Endothelial cell of umbilical vein (primary cell): ENCODE data around the gene CYREN. TPM values are rescaled to one million over a fixed set of nuclear protein-coding genes. Genes with fewer than 3 reads are reported as not detected.

Source experiments
- BruUV-seq: library from RNA; stranded (reverse); fragments of 400-500 nt; replicated peaks from 2 replicates; lab custom pipeline; 2021; lab: Mats Ljungman, UMichigan
- CTCF ChIA-PET: fragments of 300-600, 350-600 bp; sonication (Branson Sonifier 250); formaldehyde crosslinking; loops from one replicate; lab custom pipeline; 2021; ENCODE audit warnings: antibody characterized with exemption, inconsistent platforms; lab: Charles Lee
- POLR2A ChIA-PET: fragments of 300-600, 350-600 bp; sonication (Branson Sonifier 250); formaldehyde crosslinking; loops from one replicate; lab custom pipeline; 2021; ENCODE audit warnings: antibody characterized with exemption, inconsistent platforms; lab: Charles Lee
- DNase-seq: peaks from one replicate; pipeline ENCODE4 v3.0.0-alpha.2; 2011; ENCODE audit warnings: low read depth, low spot score
- FAIRE-seq: peaks from 2 replicates; lab custom pipeline; 2011; peaks lifted over from hg19 to GRCh38; lab: Jason Lieb, UNC
- H2AFZ ChIP-seq: 2 replicates; pipeline ENCODE4 v1.6.0; 2012; ENCODE audit warnings: low read depth, low read length, control low read depth, inconsistent platforms
- H3K27ac ChIP-seq: 2 replicates; pipeline ENCODE4 v1.5.1; 2011; ENCODE audit warnings: low read depth, mild to moderate bottlenecking, control low read depth, low read length, moderate library complexity; ENCODE audit not compliant: insufficient read depth
- H3K27me3 ChIP-seq, 2 experiments: 2 replicates each; pipeline versions ENCODE4 v1.6.0 to v1.6.1; 2011; ENCODE audit warnings: low read length in 2 of 2, mixed read lengths in 1 of 2; ENCODE audit not compliant: control insufficient read depth in 2 of 2, insufficient read depth in 2 of 2
- H3K36me3 ChIP-seq, 2 experiments: 2 replicates in 1 of 2; 3 replicates in 1 of 2; pipeline ENCODE4 v1.5.1; 2011; ENCODE audit warnings: low read length in 2 of 2, mild to moderate bottlenecking in 1 of 2, moderate library complexity in 1 of 2; ENCODE audit not compliant: control insufficient read depth in 2 of 2, insufficient read depth in 2 of 2; ENCODE audit errors: extremely low read depth in 1 of 2
- H3K4me1 ChIP-seq: 3 replicates; pipeline ENCODE4 v1.5.1; 2011; ENCODE audit warnings: mild to moderate bottlenecking, low read length; ENCODE audit not compliant: control insufficient read depth, insufficient read depth; ENCODE audit errors: extremely low read depth
- H3K4me2 ChIP-seq: 2 replicates; pipeline ENCODE4 v1.6.1; 2011; ENCODE audit warnings: low read length, control low read depth, mixed read lengths; ENCODE audit not compliant: insufficient read depth
- H3K4me3 ChIP-seq, 3 experiments: fragments of 200-600 bp in 1 of 3; sonication (generic), shearing (Covaris generic) in 1 of 3; replicated peaks in 1 of 3; 2 replicates each; pipeline ENCODE4 v1.5.1; 2011 to 2016; ENCODE audit warnings: control low read depth in 3 of 3, low read length in 3 of 3, mild to moderate bottlenecking in 2 of 3, inconsistent platforms in 1 of 3, low read depth in 1 of 3, moderate library complexity in 1 of 3; ENCODE audit not compliant: insufficient read depth in 1 of 3
- H3K79me2 ChIP-seq: 2 replicates; pipeline ENCODE4 v1.6.0; 2012; ENCODE audit warnings: low read length, inconsistent platforms; ENCODE audit not compliant: control insufficient read depth, insufficient read depth
- H3K9ac ChIP-seq: replicated peaks from 2 replicates; pipeline ENCODE3; 2011; ENCODE audit warnings: low read length, control low read depth; ENCODE audit not compliant: insufficient read depth; ENCODE audit errors: extremely low read depth
- H3K9me1 ChIP-seq: replicated peaks from 3 replicates; pipeline ENCODE4 v1.6.0; 2011; ENCODE audit warnings: mild to moderate bottlenecking, low read length; ENCODE audit not compliant: control insufficient read depth, insufficient read depth; ENCODE audit errors: extremely low read depth
- H3K9me3 ChIP-seq: replicated peaks from 2 replicates; pipeline ENCODE4 v1.5.1; 2012; ENCODE audit warnings: low read length, inconsistent platforms; ENCODE audit not compliant: control insufficient read depth, insufficient read depth
- H4K20me1 ChIP-seq: replicated peaks from 2 replicates; pipeline ENCODE3; 2011; ENCODE audit warnings: mild to moderate bottlenecking, low read length; ENCODE audit not compliant: control insufficient read depth, insufficient read depth; ENCODE audit errors: extremely low read depth
- CTCF ChIP-seq, 2 donors: IDR thresholded peaks; 1 replicate in 1 of 2; 2 replicates in 1 of 2; pipeline ENCODE4 v1.5.1; 2011; ENCODE audit warnings: low read length in 2 of 2, mild to moderate bottlenecking in 2 of 2, moderate library complexity in 2 of 2, control low read depth in 1 of 2, inconsistent platforms in 1 of 2, low read depth in 1 of 2; ENCODE audit not compliant: insufficient read depth in 1 of 2; ENCODE audit errors: extremely low read depth in 1 of 2
- EZH2 ChIP-seq: IDR thresholded peaks from 2 replicates; pipeline ENCODE4 v1.6.1; 2012; ENCODE audit warnings: borderline replicate concordance, low read depth, mild to moderate bottlenecking, moderate library complexity, low read length, inconsistent platforms; ENCODE audit not compliant: severe bottlenecking
- FOS ChIP-seq: IDR thresholded peaks from 2 replicates; pipeline ENCODE4 v1.6.1; 2011; ENCODE audit warnings: mild to moderate bottlenecking, low read length, moderate library complexity, borderline replicate concordance; ENCODE audit not compliant: insufficient read depth
- GATA2 ChIP-seq: IDR thresholded peaks from 2 replicates; pipeline ENCODE4 v1.7.0; 2011; ENCODE audit warnings: low read depth, mild to moderate bottlenecking, moderate library complexity, mixed read lengths, low read length; ENCODE audit not compliant: insufficient read length, insufficient read depth
- JUN ChIP-seq: IDR thresholded peaks from 2 replicates; pipeline ENCODE4 v1.6.1; 2011; ENCODE audit warnings: borderline replicate concordance, low read depth; ENCODE audit not compliant: insufficient read length, insufficient read depth
- MAX ChIP-seq: IDR thresholded peaks from 2 replicates; pipeline ENCODE4 v1.6.1; 2011; ENCODE audit not compliant: insufficient read depth, insufficient read length
- MYC ChIP-seq: IDR thresholded peaks from one replicate; pipeline ENCODE4 v1.6.1; 2011; ENCODE audit warnings: mild to moderate bottlenecking, low read depth, low read length
- POLR2A ChIP-seq: IDR thresholded peaks from 2 replicates; pipeline ENCODE4 v1.6.1; 2012; ENCODE audit warnings: low read depth, mild to moderate bottlenecking, control low read depth, low read length
- POLR2AphosphoS5 ChIP-seq: IDR thresholded peaks from 2 replicates; pipeline ENCODE4 v1.6.1; 2012; ENCODE audit warnings: low read depth, mild to moderate bottlenecking, control low read depth, low read length, moderate library complexity; ENCODE audit not compliant: insufficient read depth
- dilution Hi-C: fragments of 300-500 bp; cut with MboI; formaldehyde crosslinking; loops from one replicate; pipeline ENCODE4 v1.15.0; 2019; ENCODE audit warnings: low sequenced_read_pairs; ENCODE audit not compliant: extremely low pct_ligation_motif_present
- intact Hi-C: fragments of 100-400 bp; cut with micrococcal nuclease; formaldehyde crosslinking; loops from one replicate; pipeline ENCODE4 v1.10.0; 2022
- polyA plus RNA-seq, 4 experiments: library from polyadenylated mRNA; depleted of rRNA in 3 of 4; stranded (reverse) in 3 of 4; unstranded in 1 of 4; fragments of >200 nt; gene quantifications; 2 replicates each; pipeline versions ENCODE4 v1.2.1 to v1.2.3, GENCODE V29; 2011 to 2012; ENCODE audit warnings: missing spikeins in 1 of 4
- total RNA-seq: library from RNA; stranded (reverse); gene quantifications from 2 replicates; pipeline ENCODE4 v1.2.3, GENCODE V29; 2021

Gene CYREN
- total and polyA plus RNA-seq, 2 donors (not counting 3 experiments of a cell fraction or from before 2014, with no cell fraction given): 19.1 to 30.8 TPM

- H3K9me3 ChIP-seq: no peaks in the 10 kb centered on the region
- H3K27me3 ChIP-seq: no peaks in the 10 kb centered on the region
- no peaks in the 10 kb centered on the region for H3K9me1 ChIP-seq
- no peak for TF ChIP-seq MAX
- no peak for TF ChIP-seq EZH2
- TF ChIP-seq FOS: no peak
- no peak for TF ChIP-seq POLR2AphosphoS5
- TF ChIP-seq POLR2A: no peak
- no peak for TF ChIP-seq MYC
- TF ChIP-seq GATA2: no peak
- TF ChIP-seq JUN: no peak
- no peak for TF ChIP-seq CTCF (IDR thresholded peaks at IDR 0.05; ENCODE audit: extremely low read depth in 1 of 2, insufficient read depth in 1 of 2, low read depth in 1 of 2, low read length in 2 of 2)
- dilution Hi-C loops: no loop called here
- H3K36me3 ChIP-seq: peaks cover 2 to 3% of the 10 kb centered on the region in 2 experiments
- no peak overlapping the region for H3K4me3 ChIP-seq
- H3K79me2 ChIP-seq: no peaks in the 10 kb centered on the region
- no peak overlapping the region for H3K27ac ChIP-seq
- CTCF ChIA-PET: no interaction called here
- intact Hi-C loops: no loop called here
- no peak overlapping the region for H2AFZ ChIP-seq
- FAIRE-seq: no peak
- no peaks in the 10 kb centered on the region for H3K4me1 ChIP-seq
- POLR2A ChIA-PET: no interaction called here
- no peak overlapping the region for H3K9ac ChIP-seq
- no peak overlapping the region for H3K4me2 ChIP-seq
- no peaks in the 10 kb centered on the region for H4K20me1 ChIP-seq
- no TSS peak for BruUV-seq
- DNase-seq: no peak
These were observed 22.5 kb upstream of the CYREN start for GRCh38 chr7:135192914-135193536.
